Kidney epithelial cell (primary cell): Measurements from ENCODE around the gene OR51B6. TPM values are rescaled to one million over a fixed set of nuclear protein-coding genes. Genes with fewer than 3 reads are reported as not detected.

Experiments
- DNase-seq: peaks from one replicate; pipeline ENCODE4 v3.0.0-alpha.2; 2010; ENCODE audit warnings: low read depth
- H3K27me3 ChIP-seq: 2 replicates; pipeline ENCODE4 v1.6.0; 2011; ENCODE audit warnings: low read length; ENCODE audit not compliant: control insufficient read depth, insufficient read depth
- H3K36me3 ChIP-seq: 2 replicates; pipeline ENCODE4 v1.5.1; 2011; ENCODE audit warnings: low read length; ENCODE audit not compliant: control insufficient read depth, insufficient read depth
- H3K4me3 ChIP-seq: 2 replicates; pipeline ENCODE4 v1.5.1; 2011; ENCODE audit warnings: low read depth, mild to moderate bottlenecking, control low read depth, low read length
- total RNA-seq: library from RNA; depleted of rRNA; stranded (reverse); fragments of >200 nt; gene quantifications from 2 replicates; pipeline ENCODE4 v1.2.3, GENCODE V29; 2015
- TF ChIP-seq, protein P1 (sequence below): IDR thresholded peaks from 2 replicates; pipeline ENCODE4 v1.5.1; 2011; ENCODE audit warnings: mild to moderate bottlenecking, moderate library complexity, low read length, control low read depth, inconsistent platforms; ENCODE audit not compliant: insufficient read depth, poor library complexity, severe bottlenecking

Gene OR51B6
- total RNA-seq, 1 donor from 2014 or later = not detected

DNA sequence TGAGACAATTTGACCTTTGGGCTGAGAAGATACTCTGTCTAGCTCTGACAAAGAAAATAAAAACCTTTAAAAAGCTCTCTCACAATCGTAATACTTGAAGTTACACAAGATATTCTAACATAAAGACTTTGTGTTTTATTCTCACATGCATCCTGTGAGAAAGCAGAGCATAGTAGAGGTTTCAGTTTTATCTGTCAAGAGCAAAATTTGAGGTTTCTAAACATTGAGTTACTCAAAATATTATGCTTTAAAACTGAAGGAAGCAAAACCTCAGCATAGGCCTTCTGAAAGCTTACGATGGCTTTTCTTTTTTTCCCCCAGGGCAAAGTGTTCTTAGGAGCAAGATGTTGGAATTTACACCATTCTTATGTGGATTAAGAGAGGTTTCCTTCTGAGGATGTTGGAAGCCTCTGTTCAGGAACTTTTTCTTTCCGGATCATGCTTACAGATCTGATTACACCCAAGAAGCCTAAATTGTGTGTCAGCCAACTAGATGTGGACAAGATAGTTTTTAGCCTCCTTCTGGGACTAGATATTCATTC, 17.3 kb downstream of the OR51B6 start:
- no peak for DNase-seq
- Histone ChIP-seq H3K4me3 (no peak overlapping the region), H3K36me3 (no peaks in the 10 kb centered on the region), H3K27me3 (no peaks in the 10 kb centered on the region)
- TF ChIP-seq, protein P1, sequence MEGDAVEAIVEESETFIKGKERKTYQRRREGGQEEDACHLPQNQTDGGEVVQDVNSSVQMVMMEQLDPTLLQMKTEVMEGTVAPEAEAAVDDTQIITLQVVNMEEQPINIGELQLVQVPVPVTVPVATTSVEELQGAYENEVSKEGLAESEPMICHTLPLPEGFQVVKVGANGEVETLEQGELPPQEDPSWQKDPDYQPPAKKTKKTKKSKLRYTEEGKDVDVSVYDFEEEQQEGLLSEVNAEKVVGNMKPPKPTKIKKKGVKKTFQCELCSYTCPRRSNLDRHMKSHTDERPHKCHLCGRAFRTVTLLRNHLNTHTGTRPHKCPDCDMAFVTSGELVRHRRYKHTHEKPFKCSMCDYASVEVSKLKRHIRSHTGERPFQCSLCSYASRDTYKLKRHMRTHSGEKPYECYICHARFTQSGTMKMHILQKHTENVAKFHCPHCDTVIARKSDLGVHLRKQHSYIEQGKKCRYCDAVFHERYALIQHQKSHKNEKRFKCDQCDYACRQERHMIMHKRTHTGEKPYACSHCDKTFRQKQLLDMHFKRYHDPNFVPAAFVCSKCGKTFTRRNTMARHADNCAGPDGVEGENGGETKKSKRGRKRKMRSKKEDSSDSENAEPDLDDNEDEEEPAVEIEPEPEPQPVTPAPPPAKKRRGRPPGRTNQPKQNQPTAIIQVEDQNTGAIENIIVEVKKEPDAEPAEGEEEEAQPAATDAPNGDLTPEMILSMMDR = no peak

DNA sequence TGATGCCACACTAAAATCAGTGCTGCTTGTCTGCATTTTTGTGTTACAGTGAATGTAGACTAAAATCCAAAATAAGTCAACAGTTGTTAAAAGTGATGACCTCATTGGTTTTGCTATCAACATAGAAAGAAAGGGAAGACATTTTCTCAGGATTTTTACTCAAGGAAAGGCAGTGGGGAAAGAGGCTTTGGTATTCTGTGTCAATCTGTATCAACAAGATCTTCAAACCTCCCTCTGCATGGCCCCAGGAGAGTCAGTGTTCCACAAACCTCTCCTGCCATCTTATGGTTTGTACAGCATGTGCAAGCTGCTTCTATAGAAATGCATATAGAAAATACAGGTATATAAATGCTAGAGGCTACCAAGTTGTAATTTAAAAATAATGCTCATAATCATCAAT, 18.5 kb downstream of the OR51B6 start:
- Histone ChIP-seq H3K4me3 (no peak overlapping the region), H3K27me3 (no peaks in the 10 kb centered on the region), H3K36me3 (no peaks in the 10 kb centered on the region)
- DNase-seq = no peak
- TF ChIP-seq, protein P1 = peak; percentile 14

DNA sequence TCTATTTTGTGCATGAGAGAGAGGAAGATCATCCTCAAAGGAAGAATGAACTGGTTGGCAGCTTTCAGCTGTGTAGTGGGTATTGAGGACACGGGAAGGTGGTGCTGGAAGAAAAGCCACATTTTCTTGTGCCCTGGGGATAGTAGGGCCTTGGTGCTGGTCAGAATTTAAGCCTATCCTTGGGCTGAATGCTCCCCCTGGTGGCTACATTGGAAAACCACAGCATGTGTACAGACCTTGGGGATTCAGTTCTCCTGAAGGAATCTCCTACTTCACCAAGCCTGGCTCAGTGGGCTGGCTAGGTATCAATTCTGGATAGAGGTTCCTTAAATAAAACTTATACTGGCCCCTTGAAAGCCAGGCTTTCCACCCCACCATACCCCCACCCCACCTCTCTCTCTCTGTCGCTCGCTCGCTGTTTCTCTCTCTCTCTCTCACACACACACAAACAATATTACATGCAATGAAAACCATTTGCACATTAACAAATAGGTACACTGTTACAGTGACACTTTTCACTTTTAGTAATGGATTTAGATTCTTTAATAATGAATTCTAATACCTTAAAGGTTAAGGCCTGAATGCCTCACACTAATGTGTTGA, 29.5 kb downstream of the OR51B6 start:
- Histone ChIP-seq H3K36me3 (no peaks in the 10 kb centered on the region), H3K27me3 (no peaks in the 10 kb centered on the region), H3K4me3 (no peak overlapping the region)
- no peak for DNase-seq
- TF ChIP-seq, protein P1 = peak; percentile 83

DNA sequence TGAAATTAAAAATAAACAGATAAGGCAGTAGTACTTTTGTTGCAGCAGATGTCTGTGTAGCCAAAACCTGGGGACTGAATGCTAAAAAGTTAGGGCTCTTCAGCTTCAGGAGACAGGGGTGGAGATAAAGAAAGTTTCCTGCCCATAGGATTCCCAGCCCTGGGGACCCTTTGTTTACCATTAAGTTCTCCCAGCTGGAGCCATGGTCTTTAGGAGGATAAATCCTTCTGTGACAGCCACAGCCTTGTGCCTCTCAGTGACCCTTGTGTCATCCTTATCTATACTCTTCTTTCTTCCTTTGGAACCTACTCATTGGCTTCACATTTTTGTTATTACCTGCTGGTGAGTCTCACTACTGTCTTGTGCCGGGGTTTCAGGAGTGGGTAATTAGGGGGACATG, 32.3 kb downstream of the OR51B6 start, which contains the start of gene OR51M1:
Gene OR51M1, plus strand, starts transcription at position 237 of the 400 bp plus-strand sequence. CDS start 5,587 bp downstream, outside the sequence.
- Histone ChIP-seq H3K4me3 (no peak within 1 kb of the TSS), H3K36me3 (no peaks in the 10 kb centered on the region), H3K27me3 (no peaks in the 10 kb centered on the region)
- no peak for DNase-seq
- TF ChIP-seq, protein P1 = no peak

DNA sequence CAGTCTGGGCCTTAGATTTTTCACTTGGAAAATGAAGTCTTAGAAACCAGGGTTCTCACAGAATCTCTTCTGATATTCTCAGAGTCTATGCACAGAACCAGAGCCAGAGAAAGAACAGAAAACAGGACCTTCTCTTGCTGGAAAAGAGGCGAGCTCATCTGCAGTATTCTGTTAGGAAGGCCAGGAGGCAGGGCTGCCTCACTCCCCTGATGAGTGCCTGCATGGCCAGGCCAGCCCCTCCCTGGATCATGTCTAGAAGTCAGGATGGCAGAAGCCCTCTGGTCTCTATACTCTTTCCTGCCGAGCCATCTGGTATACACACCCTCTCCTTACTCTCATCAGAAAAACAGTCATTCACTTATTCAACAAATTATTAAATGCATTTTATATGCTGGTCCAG, 33.0 kb downstream of the OR51B6 start:
- Histone ChIP-seq H3K36me3 (no peaks in the 10 kb centered on the region), H3K27me3 (no peaks in the 10 kb centered on the region), H3K4me3 (no peak overlapping the region)
- DNase-seq = no peak
- TF ChIP-seq, protein P1 = no peak

DNA sequence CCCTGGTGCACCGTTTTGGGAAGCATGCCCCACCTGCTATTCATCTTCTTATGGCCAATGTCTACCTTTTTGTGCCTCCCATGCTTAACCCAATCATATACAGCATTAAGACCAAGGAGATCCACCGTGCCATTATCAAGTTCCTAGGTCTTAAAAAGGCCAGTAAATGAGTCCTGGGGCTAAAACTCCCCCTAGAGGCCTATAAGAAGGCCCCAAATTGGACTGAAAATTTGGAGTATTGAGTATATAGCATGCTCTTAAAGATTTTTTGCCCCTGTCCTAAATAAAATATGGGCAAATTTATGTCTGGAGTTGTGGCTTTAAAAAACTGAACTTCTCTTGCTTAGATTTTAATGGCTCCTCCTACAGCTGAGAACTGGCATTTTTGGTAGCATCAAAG, 38.9 kb downstream of the OR51B6 start:
- Histone ChIP-seq H3K27me3 (no peaks in the 10 kb centered on the region), H3K4me3 (no peak overlapping the region), H3K36me3 (no peaks in the 10 kb centered on the region)
- TF ChIP-seq, protein P1 = no peak
- DNase-seq = no peak
